Heart left ventricle (tissue), 13 donors: ENCODE results near the gene INTS11.

ENCODE experiments used
- CTCF ChIP-seq, 12 donors: fragments of 200-600 bp; sonication (generic) in 4 of 12; IDR thresholded peaks; one replicate each; pipeline versions ENCODE4 v1.5.0 to v1.8.0; 2018 to 2022; ENCODE audit warnings: antibody characterized with exemption in 12 of 12, mild to moderate bottlenecking in 5 of 12
- POLR2A ChIP-seq, 2 donors: fragments of 450-650 bp; IDR thresholded peaks; one replicate each; pipeline ENCODE4 v1.6.1; 2017; ENCODE audit warnings: antibody characterized with exemption in 2 of 2, mild to moderate bottlenecking in 2 of 2, moderate library complexity in 2 of 2
- donor health status: ischemic (EF 13 %, LVEDD 7.1; RV severe dilation, severe dysfunction).
- donor health status: DM: no; HTN: yes; CAD: no.
- donor health status: DM: no; HTN: no; CAD: no.
- donor health status: ischemic (EF 25% LVEDD 6.9; RV normal size, moderate dysfunction).
- donor health status: ischemic (EF 25% LVEDD 5.7; RV mildly dilated, moderate dysfunction).
- donor health status: ischemic (EF 35%, LVEDD 5.7; RV mildly dilated, moderate dysfunction).
- donor health status: nonischemic (EF 11% LVEDD 7.7; RV severe dilation, severe dysfunction).
- donor health status: DM: yes; HTN: yes; CAD: no.
- donor health status: PGD.
- donor health status: ischemic (EF 29% LVEDD 5.4; RV normal size, mild dysfunction).
- donor health status: nonischemic (EF 23%, LVEDD 6.1; RV moderate dilation, normal function).

- no peak for TF ChIP-seq CTCF (IDR thresholded peaks at IDR 0.05)
- TF ChIP-seq POLR2A (IDR thresholded peaks at IDR 0.05): no peak
Observed at GRCh38 chr1:1327291-1327690, 2.8 kb upstream of the INTS11 start.
